Measurements from ENCODE around the gene DLX1. TPM values are rescaled to one million over a fixed set of nuclear protein-coding genes. Genes with fewer than 3 reads are reported as not detected.
A peak's percentile ranks its signal among the peaks of the same experiment; 100 is the strongest.

DLX1 gene
- total RNA-seq, result 1 to 10 TPM in 1 of 4 donors, under 1 TPM in 2, not detected in 1; 0.19 to 1.6 (median 0.44) TPM

DNA sequence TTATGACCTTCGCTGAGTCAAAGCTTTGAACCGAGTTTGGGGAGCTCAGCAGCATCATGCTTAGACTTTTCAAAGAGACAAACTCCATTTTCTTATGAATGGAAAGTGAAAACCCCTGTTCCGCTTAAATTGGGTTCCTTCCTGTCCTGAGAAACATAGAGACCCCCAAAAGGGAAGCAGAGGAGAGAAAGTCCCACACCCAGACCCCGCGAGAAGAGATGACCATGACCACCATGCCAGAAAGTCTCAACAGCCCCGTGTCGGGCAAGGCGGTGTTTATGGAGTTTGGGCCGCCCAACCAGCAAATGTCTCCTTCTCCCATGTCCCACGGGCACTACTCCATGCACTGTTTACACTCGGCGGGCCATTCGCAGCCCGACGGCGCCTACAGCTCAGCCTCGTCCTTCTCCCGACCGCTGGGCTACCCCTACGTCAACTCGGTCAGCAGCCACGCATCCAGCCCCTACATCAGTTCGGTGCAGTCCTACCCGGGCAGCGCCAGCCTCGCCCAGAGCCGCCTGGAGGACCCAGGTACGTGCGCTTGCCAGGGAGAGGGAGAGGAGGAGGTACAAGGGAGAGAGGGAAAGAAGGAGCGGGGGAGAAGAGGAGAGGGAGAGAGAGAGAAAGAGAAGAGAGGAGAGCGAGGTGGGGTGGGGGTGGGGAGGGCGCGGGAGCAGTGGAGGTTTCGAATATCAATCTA, at the start of gene DLX1:
Gene DLX1, plus strand, starts transcription at position 48 of the 700 bp plus-strand sequence. Its CDS starts 171 bp downstream, at position 219.
- Histone ChIP-seq H3K36me3 (no peaks in the 10 kb centered on the region), H3K27me3 (peaks cover 100% of the 10 kb centered on the region), H3K4me1 (peaks cover 58% of the 10 kb centered on the region), H3K9me3 (no peaks in the 10 kb centered on the region), H3K27ac (no peak within 1 kb of the TSS), H3K4me3 (peak within 1 kb of the TSS; percentile 59)
- TF ChIP-seq POLR2A (IDR thresholded peaks at IDR 0.05), result no peak
- no peak for TF ChIP-seq EP300 (IDR thresholded peaks at IDR 0.05)
- TF ChIP-seq, protein P1, sequence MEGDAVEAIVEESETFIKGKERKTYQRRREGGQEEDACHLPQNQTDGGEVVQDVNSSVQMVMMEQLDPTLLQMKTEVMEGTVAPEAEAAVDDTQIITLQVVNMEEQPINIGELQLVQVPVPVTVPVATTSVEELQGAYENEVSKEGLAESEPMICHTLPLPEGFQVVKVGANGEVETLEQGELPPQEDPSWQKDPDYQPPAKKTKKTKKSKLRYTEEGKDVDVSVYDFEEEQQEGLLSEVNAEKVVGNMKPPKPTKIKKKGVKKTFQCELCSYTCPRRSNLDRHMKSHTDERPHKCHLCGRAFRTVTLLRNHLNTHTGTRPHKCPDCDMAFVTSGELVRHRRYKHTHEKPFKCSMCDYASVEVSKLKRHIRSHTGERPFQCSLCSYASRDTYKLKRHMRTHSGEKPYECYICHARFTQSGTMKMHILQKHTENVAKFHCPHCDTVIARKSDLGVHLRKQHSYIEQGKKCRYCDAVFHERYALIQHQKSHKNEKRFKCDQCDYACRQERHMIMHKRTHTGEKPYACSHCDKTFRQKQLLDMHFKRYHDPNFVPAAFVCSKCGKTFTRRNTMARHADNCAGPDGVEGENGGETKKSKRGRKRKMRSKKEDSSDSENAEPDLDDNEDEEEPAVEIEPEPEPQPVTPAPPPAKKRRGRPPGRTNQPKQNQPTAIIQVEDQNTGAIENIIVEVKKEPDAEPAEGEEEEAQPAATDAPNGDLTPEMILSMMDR (IDR thresholded peaks at IDR 0.05), result no peak
- TF ChIP-seq POLR2AphosphoS5 (IDR thresholded peaks at IDR 0.05), result no peak
- WGBS, result 1% methylated on average over 27 of the region's 34 CpGs
- no peak for DNase-seq (ENCODE audit: low spot score in 2 of 2)

DNA sequence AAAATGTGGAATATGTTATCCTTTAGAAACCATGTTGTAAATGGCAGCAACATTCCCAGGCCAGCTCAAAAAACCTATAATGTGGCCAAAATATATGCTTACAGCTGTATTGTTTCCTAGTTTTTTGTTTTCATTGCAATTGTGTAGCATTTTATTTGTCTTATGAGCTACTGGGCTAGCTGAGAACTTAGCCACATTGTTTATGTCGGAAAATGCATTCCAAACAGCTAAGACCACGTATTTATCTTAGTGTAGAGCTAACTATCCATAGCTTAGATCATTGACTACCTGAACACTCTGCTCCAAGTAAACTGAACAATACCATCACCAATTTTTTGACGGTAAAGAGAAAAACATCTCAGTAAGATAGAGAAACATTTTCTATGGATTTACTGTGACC, 47.2 kb upstream of the DLX1 start:
- Histone ChIP-seq H3K27me3 (no peaks in the 10 kb centered on the region), H3K27ac (no peak overlapping the region), H3K4me3 (no peak overlapping the region), H3K36me3 (no peaks in the 10 kb centered on the region), H3K4me1 (no peaks in the 10 kb centered on the region), H3K9me3 (no peaks in the 10 kb centered on the region)
- 65% methylated on average over 3 of the region's 3 CpGs for WGBS
- no peak for DNase-seq (ENCODE audit: low spot score in 2 of 2)
- TF ChIP-seq EP300 (IDR thresholded peaks at IDR 0.05), result no peak
- no peak for TF ChIP-seq POLR2A (IDR thresholded peaks at IDR 0.05)
- TF ChIP-seq, protein P1 (IDR thresholded peaks at IDR 0.05), result no peak
- TF ChIP-seq POLR2AphosphoS5 (IDR thresholded peaks at IDR 0.05), result no peak

DNA sequence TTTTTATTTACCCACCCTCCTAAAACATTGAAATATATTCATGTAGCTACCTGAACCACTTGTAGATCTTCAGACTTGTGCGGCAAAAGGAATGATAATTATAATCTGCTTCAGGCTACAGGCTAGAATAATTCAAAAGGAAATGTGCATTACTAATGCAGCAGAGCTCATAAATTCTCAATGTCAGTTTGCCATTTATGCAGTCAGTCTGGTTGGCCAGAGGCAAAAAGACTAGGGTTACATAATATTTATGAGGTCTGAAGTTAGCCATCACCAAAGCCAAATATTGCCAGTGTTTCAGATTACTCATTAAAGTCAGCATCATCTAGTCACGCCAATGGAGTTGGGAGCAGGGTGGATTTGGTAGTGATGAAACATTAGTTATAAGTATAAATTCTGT, 46.7 kb upstream of the DLX1 start:
- whole genome bisulfite sequencing, result 36% methylated on average over 2 of the region's 2 CpGs
- H3K27me3 ChIP-seq, result no peaks in the 10 kb centered on the region

DNA sequence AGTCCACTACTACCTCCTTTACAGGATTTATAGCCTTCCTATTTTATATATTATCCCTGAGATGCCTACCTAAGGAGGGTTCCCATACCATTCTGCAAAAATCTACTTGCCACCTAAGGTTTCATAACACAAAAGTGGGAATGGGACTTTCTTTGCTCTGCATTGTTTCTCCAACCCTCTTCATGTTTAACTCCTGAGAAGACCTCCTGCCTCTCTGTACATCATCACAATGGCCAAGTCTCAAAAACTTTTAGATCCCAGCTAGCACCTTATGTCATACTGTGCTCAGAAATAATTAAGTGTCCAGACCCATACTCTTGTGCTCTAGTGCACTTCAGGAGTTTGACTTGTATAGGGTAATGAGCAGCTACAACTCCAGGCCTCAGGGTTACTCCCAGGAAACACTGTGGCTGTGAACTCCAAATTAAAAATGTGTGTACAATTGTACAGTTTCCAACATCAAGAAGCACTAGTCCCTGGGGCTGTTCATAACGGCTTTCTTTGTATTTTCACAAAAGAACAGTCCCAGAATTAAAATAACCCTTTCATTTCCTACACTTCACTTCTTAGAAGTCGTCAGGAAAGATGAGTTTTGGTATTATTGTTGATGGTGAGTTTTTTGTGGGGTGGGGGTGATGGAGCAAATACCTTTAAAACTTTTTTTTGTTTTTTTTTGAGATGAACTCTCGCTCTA, 46.1 kb upstream of the DLX1 start:
- TF ChIP-seq POLR2AphosphoS5 (IDR thresholded peaks at IDR 0.05) (no peak), EP300 (IDR thresholded peaks at IDR 0.05) (no peak)
- TF ChIP-seq, protein P1 (IDR thresholded peaks at IDR 0.05), result no peak
- no peak for DNase-seq (ENCODE audit: low spot score in 2 of 2)
- Histone ChIP-seq H3K36me3 (no peaks in the 10 kb centered on the region), H3K27ac (no peak overlapping the region), H3K27me3 (no peaks in the 10 kb centered on the region), H3K4me3 (no peak overlapping the region), H3K4me1 (no peaks in the 10 kb centered on the region), H3K9me3 (no peaks in the 10 kb centered on the region)
- 65% methylated on average over 3 of the region's 3 CpGs for WGBS

More for the DNA sequence above, 46.7 kb upstream of the DLX1 start:
- no peaks in the 10 kb centered on the region for H3K36me3 ChIP-seq
- no peaks in the 10 kb centered on the region for H3K4me1 ChIP-seq
- H3K4me3 ChIP-seq, result no peak overlapping the region
- DNase-seq (ENCODE audit: low spot score in 2 of 2), result no peak
- no peak overlapping the region for H3K27ac ChIP-seq
- no peaks in the 10 kb centered on the region for H3K9me3 ChIP-seq
- TF ChIP-seq POLR2AphosphoS5 (IDR thresholded peaks at IDR 0.05) (no peak), POLR2A (IDR thresholded peaks at IDR 0.05) (no peak), EP300 (IDR thresholded peaks at IDR 0.05) (no peak)
- TF ChIP-seq, protein P1 (IDR thresholded peaks at IDR 0.05), result no peak

DNA sequence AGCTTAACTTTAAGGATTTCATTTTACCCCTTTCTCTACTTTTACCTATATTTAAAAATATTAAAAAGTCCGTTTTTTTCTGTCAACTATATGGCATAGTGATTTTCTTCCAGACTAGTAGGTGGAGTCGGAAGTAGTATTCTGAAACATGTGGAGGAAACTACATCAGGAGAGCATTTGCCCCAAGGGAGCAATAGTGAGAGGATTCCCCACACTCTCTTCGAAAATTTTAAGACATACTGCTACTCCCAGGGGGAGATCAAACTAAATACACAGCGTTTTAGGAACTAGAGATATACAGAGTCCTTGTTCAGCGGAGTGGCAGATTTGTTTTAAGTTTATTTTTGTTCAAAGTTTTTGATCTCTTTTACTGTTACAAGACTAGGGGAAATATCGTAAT, 45.0 kb upstream of the DLX1 start:
- Histone ChIP-seq H3K4me3 (no peak overlapping the region), H3K4me1 (no peaks in the 10 kb centered on the region), H3K9me3 (no peaks in the 10 kb centered on the region), H3K27me3 (no peaks in the 10 kb centered on the region), H3K36me3 (no peaks in the 10 kb centered on the region), H3K27ac (no peak overlapping the region)
- 81% methylated on average over 6 of the region's 6 CpGs for WGBS
- no peak for DNase-seq (ENCODE audit: low spot score in 2 of 2)
- TF ChIP-seq, protein P1 (IDR thresholded peaks at IDR 0.05), result no peak
- TF ChIP-seq POLR2A (IDR thresholded peaks at IDR 0.05) (no peak), POLR2AphosphoS5 (IDR thresholded peaks at IDR 0.05) (no peak), EP300 (IDR thresholded peaks at IDR 0.05) (no peak)
